WI38 (cell line): Measurements from ENCODE around the gene DEK.
"Not testable (repeated sequence)": the region's sequence is repeated elsewhere in the genome, so short reads cannot be mapped to it uniquely, and the experiment has no call there.

Experiments used
- H3K4me3 ChIP-seq: 2 replicates; pipeline ENCODE4 v1.5.1; 2011; ENCODE audit warnings: low read depth, mild to moderate bottlenecking, control low read depth, low read length
- CTCF ChIP-seq: IDR thresholded peaks from 2 replicates; pipeline ENCODE4 v1.5.1; 2012; ENCODE audit warnings: low read depth, mild to moderate bottlenecking, control low read depth, low read length

DEK gene

GRCh38 chr6:18182568-18182967 lies 81.8 kb downstream of the DEK start:
- no peak for TF ChIP-seq CTCF
- H3K4me3 ChIP-seq, result no peak overlapping the region

GRCh38 chr6:18179770-18180356 lies 84.5 kb downstream of the DEK start:
- H3K4me3 ChIP-seq, result no peak overlapping the region
- TF ChIP-seq CTCF, result no peak

GRCh38 chr6:18178960-18179615 lies 85.2 kb downstream of the DEK start:
- no peak for TF ChIP-seq CTCF
- H3K4me3 ChIP-seq, result no peak overlapping the region

GRCh38 chr6:18177286-18177965 lies 86.9 kb downstream of the DEK start:
- no peak for TF ChIP-seq CTCF
- H3K4me3 ChIP-seq, result no peak overlapping the region

- not testable (repeated sequence) for H3K4me3 ChIP-seq
Measured at GRCh38 chr6:18176198-18176597, 88.1 kb downstream of the DEK start.
